GM19193 (cell line): Measurements from ENCODE around the gene CLASP2.

Experiments
- POLR2A ChIP-seq: IDR thresholded peaks from 4 replicates; pipeline ENCODE4 v1.6.1; 2011; ENCODE audit not compliant: insufficient read depth, insufficient read length; ENCODE audit errors: extremely low read depth

CLASP2 gene

GRCh38 chr3:33613041-33613440, 105.0 kb downstream of the CLASP2 start:
- TF ChIP-seq POLR2A, result no peak

- TF ChIP-seq POLR2A, result no peak
Measured at GRCh38 chr3:33612607-33613006, 105.4 kb downstream of the CLASP2 start.

DNA sequence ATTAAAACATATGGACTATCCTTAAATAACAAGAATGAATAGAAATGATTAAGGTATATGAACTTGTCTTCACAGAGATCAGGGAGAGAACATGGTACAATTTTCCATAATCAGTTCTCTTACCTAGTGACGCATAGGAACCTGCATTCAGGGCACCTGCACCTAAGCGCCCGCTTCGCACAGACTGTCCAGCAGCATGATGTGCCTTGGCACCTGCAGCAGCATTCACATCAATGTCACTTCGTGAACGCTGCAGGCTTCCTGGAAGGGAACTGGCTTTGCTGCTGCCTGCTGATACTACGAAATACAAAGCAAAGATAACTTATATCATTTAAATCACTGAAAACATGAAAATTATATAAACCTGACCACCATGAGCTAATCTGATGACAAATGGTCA, 115.2 kb downstream of the CLASP2 start:
- no peak for TF ChIP-seq POLR2A

DNA sequence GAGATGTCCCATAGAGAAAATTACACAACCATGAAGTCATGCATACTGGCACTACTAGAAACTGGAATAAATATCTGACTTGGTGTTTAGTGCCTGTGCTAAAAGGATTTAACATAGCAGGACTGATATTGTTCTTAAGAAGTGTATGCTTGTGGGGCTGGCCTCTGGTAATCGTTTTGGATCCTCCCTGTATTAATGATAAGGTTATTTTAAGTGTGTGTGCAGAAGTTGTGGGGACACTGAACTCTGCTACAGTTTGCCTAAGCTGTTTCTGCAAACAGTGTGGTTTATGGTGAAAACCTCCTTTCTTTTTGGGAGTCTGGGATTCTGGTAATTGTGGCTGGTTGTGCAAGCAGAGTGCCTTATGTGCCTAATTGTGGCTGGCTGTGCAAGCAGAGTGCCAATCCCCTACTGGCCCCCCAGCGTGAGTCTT, 120.8 kb downstream of the CLASP2 start:
- TF ChIP-seq POLR2A, result no peak

GRCh38 chr3:33592999-33593398, 125.1 kb downstream of the CLASP2 start:
- TF ChIP-seq POLR2A, result no peak

GRCh38 chr3:33590541-33590940, 127.5 kb downstream of the CLASP2 start:
- TF ChIP-seq POLR2A, result no peak

- TF ChIP-seq POLR2A, result no peak
Measured at GRCh38 chr3:33586402-33586801, 131.7 kb downstream of the CLASP2 start.

DNA sequence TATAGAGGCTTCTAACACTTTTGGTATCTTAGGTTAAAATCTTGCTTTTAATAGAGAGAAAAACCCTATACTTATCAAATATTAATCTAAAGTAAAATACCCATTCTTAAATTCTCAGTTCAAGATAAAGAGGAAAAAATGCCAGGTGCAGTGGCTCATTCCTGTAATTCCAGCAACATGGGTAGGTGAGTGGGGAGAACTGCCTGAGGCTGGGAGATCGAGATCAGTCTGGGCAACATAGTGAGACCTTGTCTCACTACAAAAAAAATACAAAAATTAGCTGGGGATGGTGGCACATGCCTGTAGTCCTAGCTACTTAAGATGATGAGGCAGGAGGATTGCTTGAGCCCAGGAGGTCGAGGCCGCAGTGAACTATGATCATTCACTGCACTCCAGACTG, 135.8 kb downstream of the CLASP2 start:
- TF ChIP-seq POLR2A, result no peak

- no peak for TF ChIP-seq POLR2A
Measured at GRCh38 chr3:33581666-33582065, 136.4 kb downstream of the CLASP2 start.

- no peak for TF ChIP-seq POLR2A
Measured at GRCh38 chr3:33579840-33580239, 138.2 kb downstream of the CLASP2 start.

GRCh38 chr3:33579178-33579510, 138.9 kb downstream of the CLASP2 start:
- TF ChIP-seq POLR2A, result no peak

GRCh38 chr3:33578325-33579177, 139.5 kb downstream of the CLASP2 start:
- no peak for TF ChIP-seq POLR2A

GRCh38 chr3:33577588-33577987, 140.5 kb downstream of the CLASP2 start:
- TF ChIP-seq POLR2A, result no peak

GRCh38 chr3:33577173-33577572, 140.9 kb downstream of the CLASP2 start:
- TF ChIP-seq POLR2A, result no peak

DNA sequence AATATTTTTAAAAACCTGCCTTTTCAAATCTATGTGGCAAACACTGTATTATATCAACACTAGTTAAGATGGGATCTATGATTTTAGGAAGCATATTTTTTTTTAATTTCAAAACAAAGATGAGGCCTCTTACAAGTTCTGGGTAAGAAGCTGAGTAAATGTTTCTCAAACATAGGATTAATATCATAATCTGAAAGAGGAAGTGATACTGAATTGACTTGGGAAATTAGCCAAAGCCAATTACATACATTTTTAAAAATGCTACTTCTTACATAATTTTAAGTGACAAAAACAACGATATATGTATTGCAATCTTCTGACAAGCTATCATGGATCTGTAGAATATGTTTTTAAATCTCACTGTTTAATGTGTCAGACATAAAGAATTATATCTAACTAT, 142.7 kb downstream of the CLASP2 start:
- no peak for TF ChIP-seq POLR2A

- TF ChIP-seq POLR2A, result no peak
Measured at GRCh38 chr3:33557829-33558228, 160.2 kb downstream of the CLASP2 start.

- no peak for TF ChIP-seq POLR2A
Measured at GRCh38 chr3:33557279-33557678, 160.8 kb downstream of the CLASP2 start.
